HG03571 (cell line): Measurements from ENCODE around the gene PRAMEF27.
"Not testable (repeated sequence)": the region's sequence is repeated elsewhere in the genome, so short reads cannot be mapped to it uniquely, and the experiment has no call there.

Experiments used
- ATAC-seq: cut with Tn5 transposase; IDR thresholded peaks from one replicate; pipeline ENCODE4 v1.9.1; 2021; ENCODE audit not compliant: unreplicated experiment

PRAMEF27 gene

GRCh38 chr1:13056475-13056874 is at the start of gene PRAMEF27:
PRAMEF27 (minus strand) TSS chr1:13056575; CDS start chr1:13053659, 2,916 bp downstream.
- ATAC-seq: not testable (repeated sequence)

GRCh38 chr1:13070474-13070873 is 14.1 kb upstream of the PRAMEF27 start, which contains the start of gene PRAMEF25:
PRAMEF25 (plus strand) TSS chr1:13070774; CDS start chr1:13073694, 2,920 bp downstream.
- ATAC-seq: not testable (repeated sequence)

DNA sequence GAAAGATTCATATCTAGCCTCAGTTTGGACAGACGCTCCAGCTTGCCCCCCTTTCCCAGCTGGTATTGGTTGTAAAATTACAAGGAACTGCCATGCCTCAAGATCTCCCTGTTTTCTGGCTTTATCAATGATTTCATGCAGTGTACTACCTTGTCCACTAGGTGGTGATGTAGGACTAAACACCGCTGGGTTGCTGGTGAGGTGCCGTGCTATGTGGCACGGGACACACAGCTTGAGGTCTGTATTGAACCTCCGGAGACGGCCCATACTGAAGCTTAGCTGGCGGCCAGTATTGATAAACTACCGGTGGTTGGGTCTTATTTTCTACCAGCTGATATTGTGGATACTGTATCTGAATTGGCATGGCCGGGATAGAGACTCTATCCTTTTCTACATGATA is 36.5 kb downstream of the PRAMEF27 start:
- ATAC-seq: not testable (repeated sequence)

DNA sequence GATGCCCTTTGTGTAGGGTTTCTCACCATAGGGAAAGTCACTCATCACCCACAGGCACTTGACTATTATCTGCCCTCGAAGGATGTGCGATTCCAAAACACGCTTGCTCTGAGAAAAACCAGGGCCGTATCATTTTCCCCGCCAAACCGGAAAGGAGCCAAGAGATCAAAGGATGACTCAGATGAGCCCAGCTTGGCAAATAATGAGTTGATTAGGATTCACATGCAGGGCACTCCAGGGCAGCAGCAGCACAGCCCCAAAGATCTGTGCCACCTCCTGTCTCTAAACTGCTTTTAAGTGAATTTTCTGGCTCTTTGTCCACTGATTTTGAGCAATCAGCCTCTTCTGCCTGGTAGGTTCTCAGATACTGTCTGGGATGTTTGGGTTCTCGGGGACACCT is 44.4 kb downstream of the PRAMEF27 start:
- ATAC-seq: not testable (repeated sequence)

- not testable (repeated sequence) for ATAC-seq
Measured at GRCh38 chr1:13009348-13009747, 47.0 kb downstream of the PRAMEF27 start.

DNA sequence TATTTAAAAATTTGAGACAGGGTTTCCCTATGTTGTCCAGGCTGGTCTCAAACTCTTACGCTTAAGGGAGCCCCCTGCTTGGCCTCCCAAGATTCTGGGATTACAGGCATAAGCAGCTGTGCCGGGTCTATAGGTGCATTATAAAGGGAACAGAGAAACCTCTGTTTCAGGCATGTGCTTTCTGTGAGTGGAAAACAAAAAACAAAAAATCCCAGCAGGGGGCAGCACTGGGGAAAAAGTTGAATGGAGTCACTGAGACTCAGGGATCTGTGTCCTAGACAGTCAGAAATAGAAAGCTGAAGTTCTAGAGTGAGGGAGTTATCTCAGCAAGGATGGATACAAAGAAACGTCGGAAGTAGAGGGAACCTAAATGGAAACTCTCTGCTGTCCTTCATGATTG is 50.6 kb downstream of the PRAMEF27 start:
- ATAC-seq: not testable (repeated sequence)
